Renal cortex interstitium (tissue), 11 donors: Measurements from ENCODE around the gene KCNIP1. TPM values are rescaled to one million over a fixed set of nuclear protein-coding genes. Genes with fewer than 3 reads are reported as not detected.
A peak's percentile ranks its signal among the peaks of the same experiment; 100 is the strongest.

Experiments used
- DNase-seq, 11 donors: peaks; one replicate each; pipeline ENCODE4 v3.0.0-alpha.2; 2013; ENCODE audit warnings: low read depth in 9 of 11, low spot score in 4 of 11; ENCODE audit errors: extremely low read depth in 1 of 11
- polyA plus RNA-seq, 3 donors: library from polyadenylated mRNA; unstranded; fragments of 120-200 nt; gene quantifications; one replicate each; pipeline ENCODE4 v1.2.1, GENCODE V29; 2013; ENCODE audit not compliant: insufficient read length in 3 of 3

KCNIP1 gene
- polyA plus RNA-seq, 3 donors: 9.5 to 12.7 (median 12.3) TPM

DNA sequence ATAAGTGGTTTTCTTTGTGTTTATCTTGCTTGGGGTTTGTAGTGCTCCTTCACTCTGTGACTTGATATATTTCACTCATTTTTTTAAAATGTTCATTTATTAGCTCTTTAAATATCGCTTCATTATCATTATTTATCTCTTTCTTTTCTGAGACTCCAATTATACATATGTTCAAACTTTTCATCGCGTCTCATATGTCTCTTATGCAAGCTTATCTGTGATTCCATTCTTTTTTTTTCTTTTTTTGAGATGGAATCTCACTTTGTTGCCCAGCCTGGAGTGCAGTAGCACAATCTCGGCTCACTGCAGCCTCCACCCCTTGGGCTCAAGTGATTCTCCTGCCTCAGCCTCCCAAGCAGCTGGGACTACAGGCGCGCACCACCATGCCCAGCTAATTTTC, 205.8 kb downstream of the KCNIP1 start:
- DNase-seq: no peak

DNA sequence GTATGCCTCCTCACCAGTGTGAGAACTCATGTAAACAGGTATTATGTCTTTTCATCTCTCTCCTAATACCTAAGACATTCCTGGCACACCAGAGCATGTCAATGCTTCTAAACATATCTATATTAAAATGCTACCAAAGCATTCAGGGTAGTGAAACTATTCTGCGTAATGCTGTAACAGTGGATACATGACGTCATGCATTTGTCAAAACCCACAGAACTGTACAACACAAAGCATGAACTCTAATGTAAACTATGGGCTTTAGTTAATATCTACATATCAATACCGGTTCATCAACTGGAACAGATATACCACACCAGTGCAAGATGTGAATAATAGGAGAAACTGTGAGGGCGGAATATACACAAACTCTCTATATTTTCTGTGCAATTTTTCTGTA, 207.5 kb downstream of the KCNIP1 start:
- no peak for DNase-seq

DNA sequence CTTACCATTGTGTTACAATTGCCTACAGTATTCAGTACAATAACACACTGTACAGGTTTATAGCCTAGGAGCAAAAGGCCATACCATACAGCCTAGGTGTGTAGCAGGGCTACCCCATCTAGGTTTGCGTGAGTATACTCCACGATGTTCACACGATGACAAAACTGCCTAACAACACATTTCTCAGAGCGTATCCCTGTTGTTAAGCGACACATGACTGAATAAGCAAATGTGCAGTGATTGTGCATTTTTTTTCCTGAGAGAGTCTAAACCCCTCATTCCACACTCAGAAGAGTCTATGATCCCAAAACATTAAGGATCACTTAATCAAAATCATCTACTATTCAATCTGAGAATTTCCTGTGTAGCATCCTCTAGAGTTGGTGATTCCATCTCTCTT, 211.3 kb downstream of the KCNIP1 start:
- DNase-seq: no peak

DNA sequence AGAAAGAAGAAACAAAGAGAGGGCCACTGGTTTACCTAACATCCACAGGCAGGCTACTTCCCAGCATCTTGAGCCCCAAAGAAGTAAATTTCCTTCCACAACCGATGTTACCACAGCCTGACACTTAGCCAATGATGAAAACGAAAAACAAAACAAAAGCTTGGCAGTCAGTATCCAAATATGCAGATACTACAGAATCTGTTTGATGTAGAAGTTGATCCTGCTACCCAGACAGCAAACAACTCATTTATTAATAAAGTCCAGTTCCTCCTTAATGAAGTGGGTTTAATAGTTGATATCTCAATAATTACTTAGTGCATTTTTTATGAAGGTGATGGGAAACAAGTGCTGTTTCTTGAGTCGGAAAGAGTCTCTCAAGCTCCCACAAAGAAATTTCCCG, 212.6 kb downstream of the KCNIP1 start:
- no peak for DNase-seq

DNA sequence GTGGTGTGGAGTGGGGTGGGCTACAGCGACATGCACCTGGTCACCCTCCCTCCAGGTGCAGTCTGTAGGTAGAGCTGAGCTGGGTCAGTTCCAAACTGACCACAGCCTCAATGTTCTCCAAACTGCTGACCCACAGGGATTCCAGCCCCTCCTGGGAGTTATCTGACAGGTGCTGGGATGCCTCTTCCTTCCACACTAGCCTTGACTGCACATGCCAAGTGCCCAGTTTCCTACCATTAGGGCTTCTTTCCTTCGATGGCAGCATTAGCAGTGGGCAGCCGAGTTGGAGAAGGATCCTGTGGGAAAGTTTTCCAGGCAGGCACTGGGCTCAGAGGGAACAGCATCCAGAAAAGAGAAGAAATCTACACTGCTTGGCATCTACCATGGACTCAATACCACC, 215.7 kb downstream of the KCNIP1 start:
- DNase-seq: no peak

DNA sequence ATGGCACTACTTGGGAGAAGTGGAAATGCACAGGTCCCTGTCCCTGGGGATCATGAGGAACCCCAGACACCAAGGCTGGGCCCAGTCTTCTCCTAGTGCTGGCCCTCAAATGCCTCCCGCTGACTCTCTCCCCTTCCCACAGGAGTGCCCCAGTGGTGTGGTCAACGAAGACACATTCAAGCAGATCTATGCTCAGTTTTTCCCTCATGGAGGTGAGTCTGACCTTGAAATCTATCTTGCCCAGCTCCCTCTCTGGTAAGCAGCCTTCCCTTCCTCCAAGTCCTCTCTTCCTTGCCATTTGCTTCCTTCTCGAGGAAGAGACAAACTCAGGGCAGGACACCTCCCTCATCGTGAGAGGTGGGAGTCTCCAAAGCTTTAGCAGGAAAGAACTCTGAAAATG, 216.4 kb downstream of the KCNIP1 start:
- no peak for DNase-seq

DNA sequence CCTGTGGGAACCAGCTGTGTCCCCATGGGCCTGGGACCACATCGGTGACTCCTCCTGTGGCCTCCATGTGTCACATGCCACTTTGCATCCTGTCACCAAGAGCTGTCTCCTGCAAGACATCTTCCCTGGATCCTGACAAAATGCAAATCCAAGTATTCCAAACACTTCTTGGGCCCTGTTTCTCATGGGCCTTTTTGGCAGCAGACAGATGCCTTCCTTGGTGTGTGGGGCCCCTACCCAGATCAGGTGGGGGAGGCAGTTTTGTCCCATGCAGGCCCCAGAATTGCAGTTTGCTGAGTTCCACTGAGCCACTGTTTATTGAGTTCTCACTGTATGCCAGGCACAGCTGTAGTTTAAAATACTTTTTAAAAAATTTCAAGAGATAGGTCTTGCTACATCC, 217.2 kb downstream of the KCNIP1 start:
- no peak for DNase-seq

DNA sequence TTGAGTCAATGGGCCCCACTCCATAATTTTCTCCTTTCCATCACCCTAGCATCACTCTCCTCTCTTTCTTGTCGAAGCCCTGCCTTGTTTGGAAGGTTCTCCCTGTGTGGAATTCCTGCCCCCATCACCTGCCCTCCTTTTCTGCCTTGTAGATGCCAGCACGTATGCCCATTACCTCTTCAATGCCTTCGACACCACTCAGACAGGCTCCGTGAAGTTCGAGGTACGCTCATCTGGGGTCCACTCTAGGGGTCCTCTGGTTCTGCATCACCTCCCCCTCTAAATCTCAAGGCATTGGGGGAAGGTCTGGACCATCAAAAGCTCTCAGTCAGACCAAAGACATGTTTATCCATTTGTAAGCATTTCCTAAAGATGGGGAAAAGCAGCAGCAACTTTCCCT, 217.9 kb downstream of the KCNIP1 start:
- DNase-seq: no peak

DNA sequence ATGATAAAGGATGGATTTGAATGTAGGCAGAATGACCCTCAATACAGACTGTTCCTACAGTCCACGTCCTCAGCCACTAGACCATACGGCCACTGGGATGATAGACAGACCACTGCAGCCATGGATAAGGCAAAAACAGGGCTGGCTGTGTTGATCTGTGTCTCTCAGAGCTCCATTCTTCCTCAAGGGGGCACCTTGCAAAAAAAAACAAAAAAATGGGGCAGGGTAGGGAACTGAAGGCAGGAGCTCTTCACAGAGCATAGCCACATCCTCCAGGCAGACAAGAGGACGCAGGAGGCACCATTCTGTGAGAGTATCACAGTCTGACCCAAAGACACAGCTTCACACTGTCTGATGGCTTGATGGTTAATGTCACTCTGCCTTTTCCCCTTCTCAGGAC, 218.5 kb downstream of the KCNIP1 start:
- no peak for DNase-seq

DNA sequence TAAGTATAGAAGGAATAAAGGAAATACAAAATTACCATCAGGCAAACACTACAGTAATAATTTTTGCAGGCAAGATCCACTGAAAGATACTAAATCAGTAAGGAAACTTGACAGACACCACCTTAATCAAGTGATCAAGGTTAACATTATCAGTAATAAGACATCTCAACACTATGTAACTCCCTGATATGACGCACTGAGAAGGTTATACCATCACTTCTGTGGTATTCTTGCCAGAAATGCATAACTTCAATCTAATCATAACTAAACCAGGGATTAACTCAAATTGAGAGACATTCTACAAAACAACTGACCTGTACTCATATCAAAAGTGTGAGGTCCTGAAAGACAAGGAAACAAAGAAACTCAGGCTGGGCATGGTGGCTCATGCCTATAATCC, 227.2 kb downstream of the KCNIP1 start:
- DNase-seq: no peak

DNA sequence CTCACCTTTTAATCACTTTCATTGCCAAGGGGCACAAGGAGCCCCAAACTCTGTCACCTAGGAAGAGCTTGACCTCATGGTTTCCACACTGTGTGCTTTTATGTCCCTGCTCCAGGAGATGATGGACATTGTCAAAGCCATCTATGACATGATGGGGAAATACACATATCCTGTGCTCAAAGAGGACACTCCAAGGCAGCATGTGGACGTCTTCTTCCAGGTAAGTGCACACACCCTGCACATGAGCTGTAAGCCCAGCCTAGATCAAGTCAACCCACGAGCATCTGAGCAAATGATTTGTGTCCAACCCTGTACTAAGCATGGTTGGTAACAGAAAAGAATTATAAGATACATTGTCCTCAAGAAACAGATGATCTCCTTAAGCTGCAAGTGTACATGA, 228.9 kb downstream of the KCNIP1 start:
- DNase-seq: no peak

DNA sequence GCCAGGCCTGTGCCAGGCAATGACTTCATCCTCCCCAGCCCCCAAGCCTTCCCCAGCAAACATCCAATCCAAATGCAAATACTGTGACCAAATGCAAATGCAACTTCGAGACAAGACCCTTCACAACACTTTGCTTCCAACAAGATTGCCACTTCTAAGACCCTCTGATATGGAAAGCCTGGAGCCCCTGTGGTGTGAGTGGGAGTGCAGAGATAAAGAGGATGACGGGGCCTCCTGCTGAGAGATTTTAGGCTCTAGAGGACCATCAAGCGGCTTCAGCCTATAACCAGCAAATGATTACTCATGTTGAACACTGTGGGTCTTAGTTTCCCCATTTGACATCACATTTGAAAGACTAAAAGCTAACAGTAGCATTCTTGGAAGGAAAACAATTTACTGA, 233.1 kb downstream of the KCNIP1 start:
- no peak for DNase-seq

DNA sequence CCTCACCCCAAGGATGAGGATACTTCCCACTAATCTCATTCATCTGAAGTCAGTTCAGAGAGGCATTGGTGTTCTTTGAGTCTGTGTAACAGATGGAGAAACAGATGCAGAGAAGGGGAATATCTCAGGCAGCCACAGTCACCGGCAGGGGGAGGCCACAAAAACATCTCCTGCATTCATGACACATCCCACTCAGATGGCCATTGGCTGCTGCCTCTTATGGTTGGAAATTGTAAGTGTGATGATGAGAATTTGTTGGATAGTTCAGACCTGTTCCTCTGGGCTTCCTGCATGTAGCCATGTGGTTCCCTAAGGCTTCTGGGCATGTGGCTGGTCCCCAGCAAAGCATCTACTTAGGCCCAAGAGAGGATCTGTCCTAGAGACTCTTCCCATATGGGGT, 233.8 kb downstream of the KCNIP1 start:
- DNase-seq: no peak

DNA sequence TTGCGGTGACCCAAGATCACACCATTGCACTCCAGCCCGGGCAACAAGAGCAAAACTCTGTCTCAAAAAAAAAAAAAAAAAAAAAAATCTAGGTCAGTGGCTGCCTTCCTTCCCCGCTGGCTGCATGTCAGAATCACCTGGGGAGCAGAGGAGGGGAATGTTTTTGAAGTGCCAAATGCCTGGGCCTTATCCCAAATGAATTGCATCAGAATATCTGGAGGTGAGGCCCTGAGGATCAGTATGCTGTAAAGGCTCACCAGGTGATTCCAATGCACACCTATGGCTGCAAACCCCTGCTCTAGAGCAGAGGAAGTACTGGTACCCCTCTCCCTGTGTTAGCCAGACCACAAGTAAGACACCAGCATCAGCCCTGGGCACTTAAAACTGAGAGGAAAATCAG, 235.0 kb downstream of the KCNIP1 start:
- no peak for DNase-seq

DNA sequence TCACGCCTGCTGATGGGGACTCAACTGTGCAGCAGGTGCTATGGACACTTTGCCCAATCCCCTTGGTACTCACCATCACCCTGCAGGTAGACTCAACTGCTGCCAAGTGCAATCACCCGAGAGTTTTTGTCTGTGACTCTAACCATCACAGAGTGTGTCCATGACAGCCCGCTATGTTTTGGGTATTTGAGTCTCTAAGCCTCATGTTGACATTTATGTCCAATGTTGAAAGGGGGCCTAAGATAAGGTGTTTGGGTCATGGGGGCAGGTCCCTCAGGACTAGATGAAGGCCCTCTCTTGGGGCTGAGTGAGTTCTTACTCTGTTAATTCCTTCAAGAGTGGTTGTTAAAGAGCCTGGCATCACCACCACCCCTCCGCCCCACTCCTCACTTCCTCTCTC, 235.6 kb downstream of the KCNIP1 start:
- DNase-seq: no peak

DNA sequence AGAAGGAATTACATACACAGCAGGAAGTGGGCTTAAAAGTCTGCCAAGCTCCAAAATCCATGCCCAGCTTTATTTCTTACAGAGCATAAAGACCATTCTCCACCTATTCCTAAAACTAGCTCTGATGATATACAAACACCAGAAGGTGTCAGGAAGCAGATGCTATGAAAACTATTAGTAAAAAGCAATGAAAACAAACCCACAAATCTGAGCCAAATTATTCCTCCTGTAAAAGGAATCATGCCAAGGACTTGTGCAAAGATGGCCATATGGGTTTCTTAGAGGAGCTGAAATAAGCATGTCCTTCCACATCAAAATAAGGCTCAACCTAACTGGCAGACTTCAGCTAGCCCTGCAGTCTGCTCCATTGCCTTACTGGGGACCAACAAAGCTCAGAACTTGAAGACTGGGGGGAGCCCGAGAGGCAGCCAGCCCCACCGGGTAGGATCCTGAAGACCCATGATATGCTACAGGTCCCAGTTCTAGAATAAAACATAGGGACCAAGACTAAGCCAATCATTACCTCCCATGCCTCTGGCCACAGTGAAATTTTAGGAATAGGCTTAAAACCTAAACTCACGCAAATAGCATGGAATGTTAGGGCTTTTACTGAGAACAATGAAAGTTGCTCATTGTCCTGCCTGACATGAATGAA, 236.9 kb downstream of the KCNIP1 start:
- no peak for DNase-seq

DNA sequence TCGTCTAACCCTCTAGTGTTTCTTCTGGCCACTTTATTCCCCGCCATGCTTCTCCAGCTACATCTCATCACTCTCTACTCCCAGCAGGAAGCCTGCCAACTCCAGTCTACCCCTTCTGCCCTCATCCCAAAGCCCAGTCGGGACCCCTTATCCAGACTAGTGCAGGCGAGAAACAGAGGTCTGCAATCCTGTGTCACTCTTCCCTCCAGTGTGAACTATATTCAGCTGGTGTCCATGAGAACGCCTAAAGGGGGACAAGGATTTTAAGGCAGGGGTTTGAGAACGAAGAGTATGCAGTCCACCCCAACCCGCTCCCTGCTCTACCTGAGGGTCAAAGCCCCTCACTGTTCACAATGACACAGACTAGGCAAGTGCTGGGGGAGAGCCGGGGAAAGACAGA, 238.0 kb downstream of the KCNIP1 start:
- DNase-seq: no peak

DNA sequence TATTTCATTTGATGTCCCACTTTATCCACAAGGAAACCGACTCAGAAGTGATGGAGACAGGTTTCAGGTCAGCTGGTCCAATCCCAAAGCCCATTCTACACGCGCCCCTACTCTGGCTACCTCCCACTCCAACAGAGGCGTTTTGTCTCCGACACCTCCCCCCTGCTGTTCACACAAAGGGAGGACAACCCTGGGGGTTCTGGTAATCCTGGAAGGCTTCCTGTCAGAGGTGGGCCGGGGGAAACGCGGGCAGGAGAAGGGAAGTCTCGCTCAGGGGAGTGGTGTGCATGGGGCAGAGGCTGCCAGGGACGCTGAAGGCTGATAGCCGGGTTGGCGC, 240.0 kb downstream of the KCNIP1 start:
- DNase-seq: no peak

DNA sequence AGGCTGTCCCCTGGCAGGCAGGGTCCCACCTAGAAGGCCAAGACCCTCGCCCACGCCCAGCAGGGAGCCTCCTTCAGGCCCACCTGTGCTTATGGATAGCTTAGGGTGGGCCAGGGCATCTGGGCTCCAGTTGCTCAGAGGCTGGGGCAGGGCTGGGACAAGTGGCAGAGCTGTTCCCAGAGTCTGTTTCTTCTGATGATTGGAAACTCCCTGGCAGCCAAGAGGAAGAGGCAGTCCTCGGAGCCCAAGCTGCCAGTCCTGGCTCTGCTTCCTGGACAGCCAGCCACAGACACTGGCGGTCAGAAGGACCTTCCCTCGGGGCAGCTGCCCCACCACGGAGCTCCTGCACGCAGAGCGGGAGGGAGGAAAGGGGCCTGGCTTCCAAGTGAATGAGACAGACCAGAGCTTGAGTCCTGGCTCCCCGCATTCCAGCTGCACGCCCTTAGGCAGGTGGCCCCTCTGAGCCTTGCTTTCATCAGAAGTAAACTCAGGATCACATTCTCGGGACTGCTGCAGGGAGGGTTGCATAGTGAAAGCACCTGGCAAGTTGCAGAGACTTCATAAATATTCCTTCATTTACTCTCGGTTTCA, 241.8 kb downstream of the KCNIP1 start:
- peak in 1 of 11 donors; percentile 36 for DNase-seq

DNA sequence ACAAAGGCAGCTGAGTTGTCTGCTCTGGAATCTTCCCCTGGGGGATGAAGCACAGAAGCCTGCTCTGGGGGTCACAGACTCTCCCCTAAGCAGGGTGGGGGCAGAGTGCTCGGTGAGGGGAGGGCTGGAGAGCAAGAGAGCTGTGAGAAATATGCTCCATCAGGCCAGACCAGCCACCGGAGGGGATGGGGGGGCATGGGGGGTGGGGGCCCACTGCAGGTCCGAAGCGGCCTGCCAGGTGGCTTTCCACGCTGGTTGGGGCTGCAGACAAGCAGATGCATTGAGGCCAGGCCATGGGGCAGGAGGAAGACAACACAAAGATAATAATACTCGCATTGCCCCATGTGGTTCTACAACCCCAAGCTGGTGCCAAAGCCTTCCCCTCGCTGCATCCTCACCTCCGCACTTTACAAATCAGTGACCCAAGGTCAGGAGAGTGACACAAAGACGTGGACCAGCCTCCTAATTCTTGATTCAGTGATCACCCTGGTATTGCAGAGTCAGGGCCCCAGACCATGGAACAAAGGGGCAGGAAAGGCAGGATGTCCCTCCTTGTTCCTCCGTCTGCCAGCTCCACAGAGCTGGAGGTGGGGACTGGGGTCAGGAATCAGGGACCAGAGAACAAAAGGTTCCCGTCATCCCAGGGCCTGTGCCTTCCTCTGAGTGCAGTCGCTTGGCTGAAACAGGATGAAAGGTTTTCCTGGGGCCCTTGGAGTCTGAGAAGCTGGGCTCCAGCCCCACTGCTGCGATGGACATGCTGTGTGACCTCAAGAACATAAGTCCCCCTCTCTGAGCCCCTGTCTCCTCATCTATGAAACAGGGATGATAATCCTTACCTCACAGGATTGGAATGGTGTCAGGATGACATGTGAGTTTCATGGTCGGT, 242.5 kb downstream of the KCNIP1 start:
- no peak for DNase-seq

DNA sequence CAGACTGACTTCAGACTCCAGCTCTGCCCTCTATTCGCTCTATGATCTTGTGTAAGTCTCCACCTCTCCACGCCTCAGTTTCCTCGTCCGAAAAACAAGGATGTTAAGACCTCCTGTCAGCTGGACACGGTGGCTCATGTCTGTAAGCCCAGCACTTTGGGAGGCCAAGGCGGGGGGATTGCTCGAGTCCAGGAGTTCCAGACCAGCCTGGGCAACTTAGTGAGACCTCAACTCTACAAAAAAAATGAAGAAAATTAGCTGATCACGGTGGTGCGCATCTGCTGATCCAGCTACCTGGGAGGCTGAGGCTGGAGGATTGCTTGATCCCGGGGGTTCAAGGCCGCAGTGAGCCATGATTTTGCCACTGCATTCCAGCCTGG, 243.1 kb downstream of the KCNIP1 start:
- no peak for DNase-seq
